Measurements from ENCODE around the gene IKZF2.

The IKZF2 gene

DNA sequence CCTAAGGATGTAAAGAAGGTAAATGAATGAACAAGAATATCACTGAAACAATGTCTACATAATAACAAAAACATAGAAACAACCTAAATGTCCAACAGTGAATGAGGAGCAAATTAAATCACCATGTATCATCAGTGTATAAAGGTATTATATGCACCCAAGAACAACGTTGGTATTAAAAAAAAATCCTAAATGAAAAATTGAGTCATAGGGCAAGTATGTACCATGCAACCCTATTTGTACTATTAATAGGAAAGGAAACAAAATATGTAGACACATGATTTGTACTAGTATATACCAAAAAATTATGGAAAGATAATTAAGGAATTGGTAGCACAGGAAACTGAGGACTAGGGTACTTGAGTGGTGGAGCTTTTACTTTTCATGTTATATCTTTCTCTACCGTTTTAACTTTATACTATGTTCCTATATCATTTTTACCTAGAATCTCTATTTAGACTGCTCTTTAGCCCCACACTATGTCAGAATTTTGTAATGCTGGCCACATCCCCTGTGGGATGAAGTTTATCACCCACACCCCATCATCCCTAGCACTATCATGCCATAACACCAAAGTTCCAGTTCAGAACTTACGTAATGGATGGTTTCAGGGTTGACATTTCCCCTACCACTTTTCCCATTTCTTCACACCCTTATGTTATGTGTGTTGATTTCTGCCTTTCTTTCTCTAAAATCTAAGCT is 25.6 kb downstream of the IKZF2 start:
- no peak for DNase-seq (ENCODE audit: extremely low spot score)
- CTCF ChIA-PET = no interaction called here
- TF ChIP-seq ARNT (IDR thresholded peaks at IDR 0.05) (no peak), SUZ12 (IDR thresholded peaks at IDR 0.05) (no peak), L3MBTL2 (conservative IDR thresholded peaks at IDR 0.05) (no peak), FOXK2 (IDR thresholded peaks at IDR 0.05) (no peak)
- POLR2A ChIA-PET = no interaction called here

GRCh38 chr2:213122725-213123124 is 28.7 kb downstream of the IKZF2 start:
- DNase-seq (ENCODE audit: extremely low spot score) = peak; percentile 10
- TF ChIP-seq CTBP1 (IDR thresholded peaks at IDR 0.05; ENCODE audit: borderline replicate concordance) (no peak), L3MBTL2 (conservative IDR thresholded peaks at IDR 0.05) (peak; percentile 56), HDGF (IDR thresholded peaks at IDR 0.05; ENCODE audit: borderline replicate concordance) (no peak)
- TF ChIP-seq, protein P1, sequence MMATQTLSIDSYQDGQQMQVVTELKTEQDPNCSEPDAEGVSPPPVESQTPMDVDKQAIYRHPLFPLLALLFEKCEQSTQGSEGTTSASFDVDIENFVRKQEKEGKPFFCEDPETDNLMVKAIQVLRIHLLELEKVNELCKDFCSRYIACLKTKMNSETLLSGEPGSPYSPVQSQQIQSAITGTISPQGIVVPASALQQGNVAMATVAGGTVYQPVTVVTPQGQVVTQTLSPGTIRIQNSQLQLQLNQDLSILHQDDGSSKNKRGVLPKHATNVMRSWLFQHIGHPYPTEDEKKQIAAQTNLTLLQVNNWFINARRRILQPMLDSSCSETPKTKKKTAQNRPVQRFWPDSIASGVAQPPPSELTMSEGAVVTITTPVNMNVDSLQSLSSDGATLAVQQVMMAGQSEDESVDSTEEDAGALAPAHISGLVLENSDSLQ (IDR thresholded peaks at IDR 0.05) = peak; percentile 93
- CTCF ChIA-PET = no interaction called here
- POLR2A ChIA-PET = no interaction called here

- no peak for TF ChIP-seq CTBP1 (IDR thresholded peaks at IDR 0.05; ENCODE audit: borderline replicate concordance)
- no peak for TF ChIP-seq FOXK2 (IDR thresholded peaks at IDR 0.05)
- TF ChIP-seq, protein P1 (IDR thresholded peaks at IDR 0.05) = no peak
- no peak for TF ChIP-seq FOXM1 (IDR thresholded peaks at IDR 0.05; ENCODE audit: borderline replicate concordance)
- TF ChIP-seq ARNT (IDR thresholded peaks at IDR 0.05) = no peak
- TF ChIP-seq HDGF (IDR thresholded peaks at IDR 0.05; ENCODE audit: borderline replicate concordance) = no peak
- no peak for TF ChIP-seq BHLHE40 (IDR thresholded peaks at IDR 0.05; ENCODE audit: borderline replicate concordance)
- TF ChIP-seq NFRKB (IDR thresholded peaks at IDR 0.05) = no peak
- TF ChIP-seq ZNF384 (IDR thresholded peaks at IDR 0.05) = no peak
- TF ChIP-seq TARDBP (IDR thresholded peaks at IDR 0.05) = no peak
- TF ChIP-seq ELF4 (IDR thresholded peaks at IDR 0.05) = no peak
- no peak for TF ChIP-seq LEF1 (IDR thresholded peaks at IDR 0.05; ENCODE audit: borderline replicate concordance)
- TF ChIP-seq L3MBTL2 (conservative IDR thresholded peaks at IDR 0.05) = no peak
- no peak for TF ChIP-seq SUZ12 (IDR thresholded peaks at IDR 0.05)
- no peak for TF ChIP-seq SP1 (IDR thresholded peaks at IDR 0.05)
- no peak for TF ChIP-seq FOXA1 (IDR thresholded peaks at IDR 0.05)
- DNase-seq (ENCODE audit: extremely low spot score) = no peak
- CTCF ChIA-PET = no interaction called here
- POLR2A ChIA-PET = no interaction called here
Measured at GRCh38 chr2:213121690-213122089, 29.7 kb downstream of the IKZF2 start.

- no peak for DNase-seq (ENCODE audit: extremely low spot score)
- CTCF ChIA-PET = no interaction called here
- POLR2A ChIA-PET = no interaction called here
- TF ChIP-seq CTBP1 (IDR thresholded peaks at IDR 0.05; ENCODE audit: borderline replicate concordance) (no peak), FOXA1 (IDR thresholded peaks at IDR 0.05) (no peak), ELF4 (IDR thresholded peaks at IDR 0.05) (no peak), ARNT (IDR thresholded peaks at IDR 0.05) (no peak), SP1 (IDR thresholded peaks at IDR 0.05) (no peak), FOXM1 (IDR thresholded peaks at IDR 0.05; ENCODE audit: borderline replicate concordance) (no peak), HDGF (IDR thresholded peaks at IDR 0.05; ENCODE audit: borderline replicate concordance) (no peak)
Measured at GRCh38 chr2:213119061-213119809, 32.2 kb downstream of the IKZF2 start.

- POLR2A ChIA-PET = no interaction called here
- no peak for DNase-seq (ENCODE audit: extremely low spot score)
- TF ChIP-seq ZNF384 (IDR thresholded peaks at IDR 0.05) (no peak), BHLHE40 (IDR thresholded peaks at IDR 0.05; ENCODE audit: borderline replicate concordance) (no peak), SUZ12 (IDR thresholded peaks at IDR 0.05) (no peak), L3MBTL2 (conservative IDR thresholded peaks at IDR 0.05) (no peak), FOXA1 (IDR thresholded peaks at IDR 0.05) (no peak), NFRKB (IDR thresholded peaks at IDR 0.05) (no peak), FOXK2 (IDR thresholded peaks at IDR 0.05) (no peak), LEF1 (IDR thresholded peaks at IDR 0.05; ENCODE audit: borderline replicate concordance) (no peak), HDGF (IDR thresholded peaks at IDR 0.05; ENCODE audit: borderline replicate concordance) (no peak), ARNT (IDR thresholded peaks at IDR 0.05) (no peak), SP1 (IDR thresholded peaks at IDR 0.05) (no peak), FOXM1 (IDR thresholded peaks at IDR 0.05; ENCODE audit: borderline replicate concordance) (no peak), CTBP1 (IDR thresholded peaks at IDR 0.05; ENCODE audit: borderline replicate concordance) (no peak), ELF4 (IDR thresholded peaks at IDR 0.05) (no peak), TARDBP (IDR thresholded peaks at IDR 0.05) (no peak)
- TF ChIP-seq, protein P1 (IDR thresholded peaks at IDR 0.05) = no peak
- CTCF ChIA-PET = no interaction called here
Measured at GRCh38 chr2:213108308-213108707, 43.1 kb downstream of the IKZF2 start.

- CTCF ChIA-PET = no interaction called here
- POLR2A ChIA-PET = no interaction called here
- TF ChIP-seq FOXK2 (IDR thresholded peaks at IDR 0.05) (no peak), CTBP1 (IDR thresholded peaks at IDR 0.05; ENCODE audit: borderline replicate concordance) (no peak), FOXM1 (IDR thresholded peaks at IDR 0.05; ENCODE audit: borderline replicate concordance) (no peak), SP1 (IDR thresholded peaks at IDR 0.05) (no peak), L3MBTL2 (conservative IDR thresholded peaks at IDR 0.05) (no peak), TARDBP (IDR thresholded peaks at IDR 0.05) (no peak), ELF4 (IDR thresholded peaks at IDR 0.05) (no peak), FOXA1 (IDR thresholded peaks at IDR 0.05) (no peak), ARNT (IDR thresholded peaks at IDR 0.05) (no peak), BHLHE40 (IDR thresholded peaks at IDR 0.05; ENCODE audit: borderline replicate concordance) (no peak), LEF1 (IDR thresholded peaks at IDR 0.05; ENCODE audit: borderline replicate concordance) (no peak), HDGF (IDR thresholded peaks at IDR 0.05; ENCODE audit: borderline replicate concordance) (no peak), ZNF384 (IDR thresholded peaks at IDR 0.05) (no peak)
- TF ChIP-seq, protein P1 (IDR thresholded peaks at IDR 0.05) = no peak
- DNase-seq (ENCODE audit: extremely low spot score) = no peak
Measured at GRCh38 chr2:213107728-213108127, 43.7 kb downstream of the IKZF2 start.

Data from HEK293T (cell line).